ENCODE data around the gene VWCE. TPM values are rescaled to one million over a fixed set of nuclear protein-coding genes. Genes with fewer than 3 reads are reported as not detected.

Gene VWCE
- total and polyA plus RNA-seq, 9 of the 15 experiments (the other 6 are each of a cell fraction or from before 2014, with no cell fraction given): 0.06 to 1.6 (median 0.63) TPM; not detected in 1

DNA sequence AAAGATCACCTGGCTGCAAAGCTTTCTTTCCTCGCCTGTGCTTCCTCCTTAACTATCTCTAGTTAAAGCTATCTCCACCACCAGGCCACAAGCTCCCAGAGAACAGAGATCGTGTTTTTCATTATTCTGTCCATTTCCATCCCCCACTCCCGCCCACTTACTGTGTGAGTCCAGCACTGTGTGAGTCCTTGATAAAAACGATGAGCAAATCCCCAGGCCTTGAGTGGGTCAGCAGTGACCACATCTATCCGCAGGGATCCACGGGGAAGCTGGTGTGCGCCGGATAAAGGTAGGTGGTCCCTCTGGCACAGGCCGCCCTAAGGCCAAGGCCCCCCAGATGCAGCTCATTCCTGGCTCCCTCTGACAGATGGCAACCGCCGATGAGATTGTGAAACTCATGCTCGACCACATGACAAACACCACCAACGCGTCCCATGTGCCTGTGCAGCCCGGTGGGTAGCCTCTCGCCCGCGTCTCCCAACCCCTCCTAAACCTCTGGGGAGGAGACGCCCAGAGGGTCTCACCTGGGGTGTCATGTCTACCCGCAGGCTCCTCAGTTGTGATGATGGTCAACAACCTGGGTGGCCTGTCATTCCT lies 47.2 kb upstream of the VWCE start (continued):
- TF ChIP-seq SOX6 (IDR thresholded peaks at IDR 0.05) (peak; percentile 73; the same call in 1 of the 2 replicates), FOXK1 (CRISPR knock-in tag; IDR thresholded peaks at IDR 0.05; ENCODE audit: borderline replicate concordance) (no peak), GTF2F1 (IDR thresholded peaks at IDR 0.05; ENCODE audit: low read depth, low read length) (no peak), ELF1 (tag; IDR thresholded peaks at IDR 0.05) (no peak), ZFP1 (CRISPR knock-in tag; IDR thresholded peaks at IDR 0.05) (no peak), ARID1B (IDR thresholded peaks at IDR 0.05) (peak; percentile 95), KAT2B (IDR thresholded peaks at IDR 0.05; ENCODE audit: low read depth, low read length) (no peak), ZNF263 (CRISPR knock-in tag; IDR thresholded peaks at IDR 0.05; ENCODE audit: borderline replicate concordance) (no peak), TGIF2 (CRISPR knock-in tag; IDR thresholded peaks at IDR 0.05) (no peak), BRCA1 (IDR thresholded peaks at IDR 0.05) (no peak), BRCA1 (CRISPR knock-in tag; IDR thresholded peaks at IDR 0.05) (no peak), MCM5 (IDR thresholded peaks at IDR 0.05; ENCODE audit: low read depth) (no peak), ZNF707 (CRISPR knock-in tag; conservative IDR thresholded peaks at IDR 0.05) (no peak)
- TF ChIP-seq, protein P1, sequence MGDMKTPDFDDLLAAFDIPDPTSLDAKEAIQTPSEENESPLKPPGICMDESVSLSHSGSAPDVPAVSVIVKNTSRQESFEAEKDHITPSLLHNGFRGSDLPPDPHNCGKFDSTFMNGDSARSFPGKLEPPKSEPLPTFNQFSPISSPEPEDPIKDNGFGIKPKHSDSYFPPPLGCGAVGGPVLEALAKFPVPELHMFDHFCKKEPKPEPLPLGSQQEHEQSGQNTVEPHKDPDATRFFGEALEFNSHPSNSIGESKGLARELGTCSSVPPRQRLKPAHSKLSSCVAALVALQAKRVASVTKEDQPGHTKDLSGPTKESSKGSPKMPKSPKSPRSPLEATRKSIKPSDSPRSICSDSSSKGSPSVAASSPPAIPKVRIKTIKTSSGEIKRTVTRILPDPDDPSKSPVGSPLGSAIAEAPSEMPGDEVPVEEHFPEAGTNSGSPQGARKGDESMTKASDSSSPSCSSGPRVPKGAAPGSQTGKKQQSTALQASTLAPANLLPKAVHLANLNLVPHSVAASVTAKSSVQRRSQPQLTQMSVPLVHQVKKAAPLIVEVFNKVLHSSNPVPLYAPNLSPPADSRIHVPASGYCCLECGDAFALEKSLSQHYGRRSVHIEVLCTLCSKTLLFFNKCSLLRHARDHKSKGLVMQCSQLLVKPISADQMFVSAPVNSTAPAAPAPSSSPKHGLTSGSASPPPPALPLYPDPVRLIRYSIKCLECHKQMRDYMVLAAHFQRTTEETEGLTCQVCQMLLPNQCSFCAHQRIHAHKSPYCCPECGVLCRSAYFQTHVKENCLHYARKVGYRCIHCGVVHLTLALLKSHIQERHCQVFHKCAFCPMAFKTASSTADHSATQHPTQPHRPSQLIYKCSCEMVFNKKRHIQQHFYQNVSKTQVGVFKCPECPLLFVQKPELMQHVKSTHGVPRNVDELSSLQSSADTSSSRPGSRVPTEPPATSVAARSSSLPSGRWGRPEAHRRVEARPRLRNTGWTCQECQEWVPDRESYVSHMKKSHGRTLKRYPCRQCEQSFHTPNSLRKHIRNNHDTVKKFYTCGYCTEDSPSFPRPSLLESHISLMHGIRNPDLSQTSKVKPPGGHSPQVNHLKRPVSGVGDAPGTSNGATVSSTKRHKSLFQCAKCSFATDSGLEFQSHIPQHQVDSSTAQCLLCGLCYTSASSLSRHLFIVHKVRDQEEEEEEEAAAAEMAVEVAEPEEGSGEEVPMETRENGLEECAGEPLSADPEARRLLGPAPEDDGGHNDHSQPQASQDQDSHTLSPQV (IDR thresholded peaks at IDR 0.05): peak; percentile 95
- TF ChIP-seq, protein P2, sequence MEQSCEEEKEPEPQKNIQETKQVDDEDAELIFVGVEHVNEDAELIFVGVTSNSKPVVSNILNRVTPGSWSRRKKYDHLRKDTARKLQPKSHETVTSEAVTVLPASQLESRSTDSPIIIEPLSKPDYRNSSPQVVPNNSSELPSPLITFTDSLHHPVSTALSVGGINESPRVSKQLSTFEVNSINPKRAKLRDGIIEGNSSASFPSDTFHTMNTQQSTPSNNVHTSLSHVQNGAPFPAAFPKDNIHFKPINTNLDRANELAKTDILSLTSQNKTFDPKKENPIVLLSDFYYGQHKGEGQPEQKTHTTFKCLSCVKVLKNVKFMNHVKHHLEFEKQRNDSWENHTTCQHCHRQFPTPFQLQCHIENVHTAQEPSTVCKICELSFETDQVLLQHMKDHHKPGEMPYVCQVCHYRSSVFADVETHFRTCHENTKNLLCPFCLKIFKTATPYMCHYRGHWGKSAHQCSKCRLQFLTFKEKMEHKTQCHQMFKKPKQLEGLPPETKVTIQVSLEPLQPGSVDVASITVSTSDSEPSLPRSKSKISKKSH (CRISPR knock-in tag; IDR thresholded peaks at IDR 0.05): no peak
- TF ChIP-seq, protein P3, sequence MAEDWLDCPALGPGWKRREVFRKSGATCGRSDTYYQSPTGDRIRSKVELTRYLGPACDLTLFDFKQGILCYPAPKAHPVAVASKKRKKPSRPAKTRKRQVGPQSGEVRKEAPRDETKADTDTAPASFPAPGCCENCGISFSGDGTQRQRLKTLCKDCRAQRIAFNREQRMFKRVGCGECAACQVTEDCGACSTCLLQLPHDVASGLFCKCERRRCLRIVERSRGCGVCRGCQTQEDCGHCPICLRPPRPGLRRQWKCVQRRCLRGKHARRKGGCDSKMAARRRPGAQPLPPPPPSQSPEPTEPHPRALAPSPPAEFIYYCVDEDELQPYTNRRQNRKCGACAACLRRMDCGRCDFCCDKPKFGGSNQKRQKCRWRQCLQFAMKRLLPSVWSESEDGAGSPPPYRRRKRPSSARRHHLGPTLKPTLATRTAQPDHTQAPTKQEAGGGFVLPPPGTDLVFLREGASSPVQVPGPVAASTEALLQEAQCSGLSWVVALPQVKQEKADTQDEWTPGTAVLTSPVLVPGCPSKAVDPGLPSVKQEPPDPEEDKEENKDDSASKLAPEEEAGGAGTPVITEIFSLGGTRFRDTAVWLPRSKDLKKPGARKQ (CRISPR knock-in tag; IDR thresholded peaks at IDR 0.05): no peak
- TF ChIP-seq, protein P4, sequence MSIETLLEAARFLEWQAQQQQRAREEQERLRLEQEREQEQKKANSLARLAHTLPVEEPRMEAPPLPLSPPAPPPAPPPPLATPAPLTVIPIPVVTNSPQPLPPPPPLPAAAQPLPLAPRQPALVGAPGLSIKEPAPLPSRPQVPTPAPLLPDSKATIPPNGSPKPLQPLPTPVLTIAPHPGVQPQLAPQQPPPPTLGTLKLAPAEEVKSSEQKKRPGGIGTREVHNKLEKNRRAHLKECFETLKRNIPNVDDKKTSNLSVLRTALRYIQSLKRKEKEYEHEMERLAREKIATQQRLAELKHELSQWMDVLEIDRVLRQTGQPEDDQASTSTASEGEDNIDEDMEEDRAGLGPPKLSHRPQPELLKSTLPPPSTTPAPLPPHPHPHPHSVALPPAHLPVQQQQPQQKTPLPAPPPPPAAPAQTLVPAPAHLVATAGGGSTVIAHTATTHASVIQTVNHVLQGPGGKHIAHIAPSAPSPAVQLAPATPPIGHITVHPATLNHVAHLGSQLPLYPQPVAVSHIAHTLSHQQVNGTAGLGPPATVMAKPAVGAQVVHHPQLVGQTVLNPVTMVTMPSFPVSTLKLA (conservative IDR thresholded peaks at IDR 0.05): peak; percentile 53 to 78
